IMR-90 (cell line): Measurements from ENCODE around the gene DYNC1H1. TPM values are rescaled to one million over a fixed set of nuclear protein-coding genes. Genes with fewer than 3 reads are reported as not detected.
A peak's percentile ranks its signal among the peaks of the same experiment; 100 is the strongest.

ENCODE experiments used
- ATAC-seq: fragments of 200-7000 bp; cut with Tn5 transposase; 2 replicates; pipeline ENCODE4 v1.9.1; 2020; ENCODE audit warnings: low read depth, mild to moderate bottlenecking, moderate library complexity
- BruUV-seq: library from RNA; stranded (reverse); fragments of 400-500 nt; replicated peaks from 2 replicates; lab custom pipeline; 2021; lab: Mats Ljungman, UMichigan
- CTCF ChIA-PET: fragments of 300-600 bp; formaldehyde crosslinking; extraction: SDS; loops from one replicate; lab custom pipeline; 2021; ENCODE audit warnings: antibody characterized with exemption; lab: Yijun Ruan, JAX
- POLR2A ChIA-PET: fragments of 300-600 bp; sonication (Branson Sonifier 250); formaldehyde crosslinking; loops from one replicate; lab custom pipeline; 2022; ENCODE audit warnings: antibody characterized with exemption; ENCODE audit not compliant: unreplicated experiment; lab: Charles Lee
- DNase-seq: peaks from one replicate; pipeline ENCODE4 v3.0.0; 2013
- H2AFZ ChIP-seq: replicated peaks from 2 replicates; pipeline ENCODE3; 2013; ENCODE audit warnings: low read length, mild to moderate bottlenecking; ENCODE audit not compliant: poor library complexity
- H2AK5ac ChIP-seq: 2 replicates; pipeline ENCODE4 v1.6.1; 2013; ENCODE audit warnings: low read depth, low read length, inconsistent platforms
- H2AK9ac ChIP-seq: replicated peaks from 2 replicates; pipeline ENCODE3; 2013; ENCODE audit warnings: mild to moderate bottlenecking, low read depth, low read length, moderate library complexity; ENCODE audit not compliant: poor library complexity
- H2BK120ac ChIP-seq: 2 replicates; pipeline ENCODE4 v1.6.1; 2013; ENCODE audit warnings: low read depth, low read length, inconsistent platforms
- H2BK15ac ChIP-seq: 3 replicates; pipeline ENCODE4 v1.6.1; 2013; ENCODE audit warnings: low read depth, low read length, inconsistent platforms
- H2BK20ac ChIP-seq: 2 replicates; pipeline ENCODE4 v1.6.1; 2013; ENCODE audit warnings: low read depth, mild to moderate bottlenecking, inconsistent platforms, low read length, moderate library complexity
- H2BK5ac ChIP-seq: 2 replicates; pipeline ENCODE4 v1.6.1; 2013; ENCODE audit warnings: mild to moderate bottlenecking, low read depth, low read length, inconsistent platforms; ENCODE audit not compliant: poor library complexity, severe bottlenecking
- H3K14ac ChIP-seq: replicated peaks from 2 replicates; pipeline ENCODE4 v1.6.1; 2013; ENCODE audit warnings: low read depth, low read length, inconsistent platforms
- H3K18ac ChIP-seq: 2 replicates; pipeline ENCODE4 v1.6.1; 2013; ENCODE audit warnings: low read depth, low read length, control low read depth
- H3K23ac ChIP-seq: 2 replicates; pipeline ENCODE4 v1.6.1; 2013; ENCODE audit warnings: low read depth, low read length, inconsistent platforms
- H3K27ac ChIP-seq: 2 replicates; pipeline ENCODE4 v1.5.1; 2013; ENCODE audit warnings: mild to moderate bottlenecking, control low read depth, low read length; ENCODE audit not compliant: insufficient read depth
- H3K27me3 ChIP-seq: 2 replicates; pipeline ENCODE4 v1.6.1; 2013; ENCODE audit warnings: low read length; ENCODE audit not compliant: control insufficient read depth, insufficient read depth
- H3K36me3 ChIP-seq: 2 replicates; pipeline ENCODE4 v1.6.1; 2013; ENCODE audit warnings: low read length, mixed read lengths; ENCODE audit not compliant: control insufficient read depth, insufficient read depth
- H3K4ac ChIP-seq: 2 replicates; pipeline ENCODE4 v1.6.1; 2013; ENCODE audit warnings: low read depth, low read length, inconsistent platforms
- H3K4me1 ChIP-seq: 2 replicates; pipeline ENCODE4 v1.6.1; 2013; ENCODE audit warnings: low read length, mixed read lengths; ENCODE audit not compliant: control insufficient read depth, insufficient read depth
- H3K4me2 ChIP-seq: 2 replicates; pipeline ENCODE4 v1.6.1; 2013; ENCODE audit warnings: low read depth, mild to moderate bottlenecking, control low read depth, low read length, moderate library complexity
- H3K4me3 ChIP-seq: 2 replicates; pipeline ENCODE4 v1.5.1; 2013; ENCODE audit warnings: low read depth, mild to moderate bottlenecking, control low read depth, low read length, moderate library complexity; ENCODE audit not compliant: insufficient read depth
- H3K56ac ChIP-seq: 2 replicates; pipeline ENCODE4 v1.6.1; 2013; ENCODE audit warnings: low read length, inconsistent platforms; ENCODE audit not compliant: insufficient read depth; ENCODE audit errors: extremely low read depth
- H3K79me1 ChIP-seq, 2 experiments: 2 replicates each; pipeline ENCODE4 v1.6.1; 2013; ENCODE audit warnings: low read length in 2 of 2, inconsistent platforms in 1 of 2, low read depth in 1 of 2
- H3K9ac ChIP-seq: 2 replicates; pipeline ENCODE4 v1.6.1; 2013; ENCODE audit warnings: low read depth, low read length, control low read depth
- H3K9me1 ChIP-seq: 2 replicates; pipeline ENCODE4 v1.6.1; 2013; ENCODE audit warnings: low read length, inconsistent platforms; ENCODE audit not compliant: insufficient read depth
- H3K9me3 ChIP-seq: 2 replicates; pipeline ENCODE4 v1.6.1; 2013; ENCODE audit warnings: low read length; ENCODE audit not compliant: control insufficient read depth, insufficient read depth
- H4K20me1 ChIP-seq: 2 replicates; pipeline ENCODE4 v1.6.1; 2013; ENCODE audit warnings: low read length, inconsistent platforms; ENCODE audit not compliant: insufficient read depth
- H4K5ac ChIP-seq: 2 replicates; pipeline ENCODE4 v1.6.1; 2013; ENCODE audit warnings: mild to moderate bottlenecking, low read depth, low read length, control low read depth
- H4K8ac ChIP-seq, 2 experiments: 2 replicates each; pipeline ENCODE4 v1.6.1; 2013; ENCODE audit warnings: low read depth in 2 of 2, low read length in 2 of 2, control low read depth in 1 of 2, inconsistent platforms in 1 of 2
- H4K91ac ChIP-seq: 2 replicates; pipeline ENCODE4 v1.6.1; 2013; ENCODE audit warnings: low read depth, low read length, inconsistent platforms; ENCODE audit not compliant: insufficient read depth
- BHLHE40 ChIP-seq: fragments of 150-350 bp; IDR thresholded peaks from 2 replicates; pipeline ENCODE4 v1.6.1; 2016; ENCODE audit warnings: mild to moderate bottlenecking, low read depth, low read length
- FOS ChIP-seq: fragments of 150-350 bp; IDR thresholded peaks from 2 replicates; pipeline ENCODE4 v1.6.1; 2016; ENCODE audit warnings: low read depth, low read length
- MAFK ChIP-seq: IDR thresholded peaks from 2 replicates; pipeline ENCODE4 v1.6.1; 2012; ENCODE audit warnings: low read depth, low read length, improper control_type of control experiment
- MAZ ChIP-seq: IDR thresholded peaks from 2 replicates; pipeline ENCODE4 v1.6.1; 2012; ENCODE audit warnings: low read depth, mild to moderate bottlenecking, low read length, improper control_type of control experiment, moderate library complexity, borderline replicate concordance
- RAD21 ChIP-seq: IDR thresholded peaks from 2 replicates; pipeline ENCODE4 v1.6.1; 2012; ENCODE audit warnings: low read length, improper control_type of control experiment
- RFX5 ChIP-seq: IDR thresholded peaks from 2 replicates; pipeline ENCODE4 v1.8.0; 2012; ENCODE audit warnings: low read depth, mild to moderate bottlenecking, low read length, moderate library complexity
- USF2 ChIP-seq: fragments of 150-350 bp; IDR thresholded peaks from 2 replicates; pipeline ENCODE4 v1.6.1; 2017; ENCODE audit warnings: mild to moderate bottlenecking, antibody characterized with exemption, low read length, low read depth
- WGBS, 2 experiments: methylation state at CpG; one replicate each; pipeline versions ENCODE4 v1.1.5 to v1.1.7; 2013; ENCODE audit warnings: missing lambda C conversion rate in 2 of 2; ENCODE audit not compliant: insufficient read length in 1 of 2; ENCODE audit errors: extremely low coverage in 2 of 2; 5-methylcytosine and 5-hydroxymethylcytosine counted together
- dilution Hi-C: fragments of 300-500 bp; cut with HindIII; formaldehyde crosslinking; loops from one replicate; pipeline ENCODE4 v1.14.3; 2018; ENCODE audit warnings: low sequenced_read_pairs; ENCODE audit not compliant: unreplicated experiment
- in situ Hi-C: fragments of 300-500 bp; cut with MboI; formaldehyde crosslinking; loops from 3 replicates; pipeline ENCODE4 v1.14.3; 2019; ENCODE audit warnings: low sequenced_read_pairs, inconsistent platforms, mixed read lengths
- intact Hi-C: fragments of 100-400 bp; cut with micrococcal nuclease; formaldehyde crosslinking; loops from 2 replicates; pipeline ENCODE4 v1.10.0; 2022
- polyA plus RNA-seq, 3 experiments: library from polyadenylated mRNA; depleted of rRNA; stranded (reverse); fragments of >200 nt; gene quantifications; 2 replicates each; pipeline ENCODE4 v1.2.3, GENCODE V29; 2012; ENCODE audit warnings: low replicate concordance in 1 of 3
- total RNA-seq: library from RNA; depleted of rRNA; stranded (reverse); fragments of >200 nt; gene quantifications from 2 replicates; pipeline ENCODE4 v1.2.3, GENCODE V29; 2012

Gene DYNC1H1
- total and polyA plus RNA-seq, 2 of the 4 experiments (the other 2 are of a cell fraction): 240 to 670 TPM

DNA sequence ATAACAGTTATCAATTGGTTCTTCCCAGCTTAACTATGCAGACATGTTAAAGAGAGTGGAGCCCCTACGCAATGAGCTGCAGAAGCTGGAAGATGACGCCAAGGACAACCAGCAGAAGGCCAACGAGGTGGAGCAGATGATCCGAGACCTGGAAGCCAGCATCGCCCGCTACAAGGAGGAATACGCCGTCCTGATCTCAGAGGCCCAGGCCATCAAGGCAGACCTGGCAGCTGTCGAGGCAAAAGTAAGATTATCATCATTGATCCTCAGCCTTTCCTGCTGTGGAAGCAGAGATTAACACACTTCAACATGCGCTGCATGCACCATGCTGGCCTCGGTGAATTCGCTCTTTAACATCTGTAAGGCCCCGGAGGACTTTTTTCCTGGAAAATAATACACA lies 68.9 kb downstream of the DYNC1H1 start:
- CTCF ChIA-PET: no interaction called here
- H3K4ac ChIP-seq: no peak overlapping the region
- 94% methylated on average over 9 of the region's 13 CpGs; no CpG with 5 or more reads in 1 of the 2 experiments for WGBS, 2 experiments
- no peak overlapping the region for H3K9ac ChIP-seq
- dilution Hi-C loops (no loop called here), intact Hi-C loops (no loop called here), in situ Hi-C loops (no loop called here)
- H2AFZ ChIP-seq: peak overlapping the region; percentile 23
- H3K4me1 ChIP-seq: peaks cover 13% of the 10 kb centered on the region
- peaks cover 17% of the 10 kb centered on the region for H3K9me1 ChIP-seq
- H4K91ac ChIP-seq: no peak overlapping the region
- no peak overlapping the region for H2BK5ac ChIP-seq
- no peak overlapping the region for H3K4me3 ChIP-seq
- TSS peak; percentile 94 for BruUV-seq
- H4K20me1 ChIP-seq: peaks cover 14% of the 10 kb centered on the region; the same call in 1 of the 2 replicates
- no peak overlapping the region for H2AK5ac ChIP-seq
- H2BK20ac ChIP-seq: no peak overlapping the region
- ATAC-seq (no peak), DNase-seq (no peak)
- no peaks in the 10 kb centered on the region for H3K27me3 ChIP-seq
- H3K18ac ChIP-seq: no peak overlapping the region
- H3K9me3 ChIP-seq: no peaks in the 10 kb centered on the region
- no peak overlapping the region for H3K14ac ChIP-seq
- H3K27ac ChIP-seq: no peak overlapping the region
- H3K79me1 ChIP-seq: peaks cover 41 to 55% of the 10 kb centered on the region in 2 experiments
- H4K5ac ChIP-seq: no peak overlapping the region
- H3K56ac ChIP-seq: no peak overlapping the region
- H2BK120ac ChIP-seq: no peak overlapping the region
- no peak overlapping the region for H3K23ac ChIP-seq
- H2BK15ac ChIP-seq: no peak overlapping the region
- TF ChIP-seq MAFK: no peak
- TF ChIP-seq RAD21: no peak
- no peak for TF ChIP-seq BHLHE40
- no peak for TF ChIP-seq FOS
- no peak for TF ChIP-seq USF2
- TF ChIP-seq MAZ: no peak
- TF ChIP-seq RFX5: no peak
- H3K4me2 ChIP-seq: no peak overlapping the region
- H4K8ac ChIP-seq: no peak overlapping the region
- H3K36me3 ChIP-seq: peaks cover 70% of the 10 kb centered on the region
- H2AK9ac ChIP-seq: no peak overlapping the region
- POLR2A ChIA-PET: no interaction called here
